ENCODE data around the gene DHX40.

DNA sequence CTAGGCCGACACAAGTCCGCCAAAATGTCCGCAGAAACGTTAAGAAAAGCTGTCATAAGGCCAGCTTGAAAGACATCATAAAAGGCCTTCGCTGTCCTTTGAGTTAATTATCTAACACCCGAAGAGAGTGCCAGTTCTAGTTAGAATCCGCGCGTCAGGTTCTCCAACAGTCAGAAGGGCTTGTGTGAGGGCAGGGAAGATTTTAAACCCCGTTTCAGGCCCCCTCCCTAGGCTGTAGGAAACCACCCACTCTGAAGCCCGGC lies 53.6 kb downstream of the DHX40 start:
- TF ChIP-seq CTCF (conservative IDR thresholded peaks at IDR 0.05; ENCODE audit: low read length) = no peak
- TF ChIP-seq EZH2phosphoT487 (IDR thresholded peaks at IDR 0.05; ENCODE audit: borderline replicate concordance, low read depth, low read length) = no peak

Data from OCI-LY7 (cell line).